IPS-NIHi11 (cell line): ENCODE data around the gene AUTS2.
A peak's percentile ranks its signal among the peaks of the same experiment; 100 is the strongest.

Experiments used
- DNase-seq: peaks from one replicate; pipeline ENCODE4 v3.0.0; 2012; ENCODE audit warnings: mixed read lengths, low spot score

AUTS2 gene

GRCh38 chr7:70463352-70463938 lies 865.2 kb downstream of the AUTS2 start:
- no peak for DNase-seq

- DNase-seq: no peak
Measured at GRCh38 chr7:70466725-70467364, 868.6 kb downstream of the AUTS2 start.

DNA sequence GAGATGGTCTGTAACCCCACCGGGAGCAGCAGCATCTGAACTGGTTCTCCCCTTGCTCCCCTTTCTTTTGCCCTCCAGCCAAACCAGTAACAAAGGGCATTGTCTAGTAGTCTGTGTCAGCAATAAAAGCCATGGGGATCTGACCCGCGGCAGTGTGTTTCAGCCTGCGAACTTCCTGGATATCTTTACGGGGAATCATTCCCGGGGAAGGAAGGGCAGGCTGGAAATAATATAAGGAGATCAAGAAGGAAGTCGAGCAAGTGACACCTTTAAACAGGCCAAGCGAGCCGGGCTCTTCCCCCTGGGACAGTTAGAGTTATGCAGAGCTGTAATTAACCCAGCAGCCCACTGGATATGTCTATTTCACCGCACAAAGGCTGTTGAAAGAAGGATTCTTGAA lies 872.5 kb downstream of the AUTS2 start:
- DNase-seq: no peak

- DNase-seq: no peak
Measured at GRCh38 chr7:70472601-70473237, 874.4 kb downstream of the AUTS2 start.

DNA sequence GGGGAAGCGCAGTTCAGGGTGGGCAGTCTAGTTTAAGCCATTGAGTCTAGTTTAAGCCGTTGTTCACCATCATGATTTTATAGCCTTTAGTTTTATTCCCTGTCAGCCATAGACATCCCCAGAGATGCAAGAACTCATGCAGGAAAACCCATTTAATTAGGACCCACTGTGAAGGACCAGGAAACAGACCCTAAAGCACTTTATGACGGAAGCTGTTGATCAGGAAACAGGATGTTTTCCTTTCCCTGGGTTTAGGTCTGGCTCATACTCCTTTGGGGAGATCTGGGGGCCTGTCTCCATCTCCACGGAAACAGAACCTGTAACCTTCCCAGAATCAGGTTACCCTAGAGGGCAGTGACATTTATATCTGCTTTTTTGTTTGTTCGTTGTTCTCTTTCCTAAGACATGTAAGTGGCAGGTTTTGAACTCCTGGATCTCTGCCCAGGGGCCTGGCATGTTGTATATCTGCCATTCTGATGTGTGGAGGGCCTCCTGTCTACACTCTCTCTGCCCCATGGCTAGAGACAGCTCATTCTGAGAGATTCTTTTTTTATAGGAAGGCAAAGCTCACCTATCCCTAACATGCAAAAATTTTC lies 876.5 kb downstream of the AUTS2 start:
- no peak for DNase-seq

GRCh38 chr7:70477036-70478010 lies 879.0 kb downstream of the AUTS2 start:
- DNase-seq: no peak

GRCh38 chr7:70479153-70480021 lies 881.1 kb downstream of the AUTS2 start:
- DNase-seq: no peak

DNA sequence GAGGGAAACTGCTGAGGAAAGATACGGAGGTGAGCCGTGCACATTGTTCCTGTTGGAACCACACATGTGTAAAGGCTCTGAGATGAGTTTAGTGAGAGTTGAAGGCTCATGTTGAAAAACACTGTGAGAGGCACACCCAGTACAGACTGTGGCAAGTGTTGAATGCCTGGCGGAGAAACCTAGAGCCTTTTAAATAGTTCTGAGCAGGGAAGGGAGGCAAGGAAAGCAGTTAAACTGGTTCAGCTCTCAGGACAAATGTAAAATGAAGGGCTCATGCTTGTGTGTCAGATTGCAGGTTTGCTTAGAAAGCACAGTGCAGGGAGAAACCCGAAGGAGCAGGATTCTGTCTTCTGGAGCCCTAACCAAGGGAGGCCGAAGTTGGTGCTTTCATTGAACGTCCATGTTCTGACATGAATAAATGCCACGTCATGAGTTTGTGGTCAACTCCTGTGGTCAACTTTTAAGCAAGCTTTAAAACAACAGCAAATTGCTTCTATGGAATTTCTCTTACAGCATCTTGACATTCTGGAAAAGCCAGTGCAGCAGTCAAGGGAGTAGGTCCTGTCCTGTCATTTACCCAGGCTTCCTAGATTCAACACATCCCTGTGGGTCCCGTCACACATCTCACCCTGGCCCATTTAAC lies 882.8 kb downstream of the AUTS2 start:
- no peak for DNase-seq

GRCh38 chr7:70481570-70482123 lies 883.4 kb downstream of the AUTS2 start:
- DNase-seq: no peak

- no peak for DNase-seq
Measured at GRCh38 chr7:70484255-70484654, 886.0 kb downstream of the AUTS2 start.

DNA sequence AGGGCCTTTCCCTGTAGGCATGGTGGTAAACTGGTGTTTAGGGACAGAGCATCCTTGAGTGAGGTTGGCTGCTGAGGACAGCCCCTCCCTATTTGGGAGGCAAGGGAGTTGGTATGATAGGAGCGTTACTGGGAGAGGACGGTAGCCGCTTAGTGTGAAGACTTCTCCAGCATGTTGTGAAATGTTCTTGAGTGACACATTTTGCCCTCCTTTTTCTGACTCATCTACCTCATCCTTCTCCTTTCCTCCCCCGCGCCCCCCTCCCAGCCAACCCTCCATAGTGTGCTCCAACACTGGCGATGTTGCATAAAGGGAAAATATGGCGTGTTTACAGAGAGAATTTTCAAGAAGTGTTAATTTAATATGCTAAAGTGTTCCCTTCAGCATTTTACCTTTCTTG lies 888.7 kb downstream of the AUTS2 start:
- no peak for DNase-seq

- no peak for DNase-seq
Measured at GRCh38 chr7:70487428-70487827, 889.2 kb downstream of the AUTS2 start.

DNA sequence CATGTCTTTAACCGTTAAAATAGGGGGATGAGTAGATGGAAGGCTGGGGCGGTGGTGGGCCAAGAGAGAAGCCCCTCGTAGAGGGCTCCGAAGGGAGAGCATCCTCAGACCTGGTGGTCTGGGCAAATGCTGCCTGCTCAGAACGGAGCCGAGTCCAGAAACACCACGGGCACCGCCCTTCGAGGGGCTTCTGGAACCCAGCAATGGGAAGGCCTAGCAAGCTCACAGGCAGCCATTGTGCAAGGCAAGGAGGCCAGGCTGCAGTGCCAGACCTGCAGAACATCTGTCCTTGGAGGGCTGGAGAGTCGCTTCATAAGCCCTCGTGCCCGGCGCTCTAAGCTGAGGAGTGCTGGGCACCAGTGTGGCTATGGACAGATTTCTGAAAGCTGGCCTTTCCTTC lies 889.6 kb downstream of the AUTS2 start:
- no peak for DNase-seq

DNA sequence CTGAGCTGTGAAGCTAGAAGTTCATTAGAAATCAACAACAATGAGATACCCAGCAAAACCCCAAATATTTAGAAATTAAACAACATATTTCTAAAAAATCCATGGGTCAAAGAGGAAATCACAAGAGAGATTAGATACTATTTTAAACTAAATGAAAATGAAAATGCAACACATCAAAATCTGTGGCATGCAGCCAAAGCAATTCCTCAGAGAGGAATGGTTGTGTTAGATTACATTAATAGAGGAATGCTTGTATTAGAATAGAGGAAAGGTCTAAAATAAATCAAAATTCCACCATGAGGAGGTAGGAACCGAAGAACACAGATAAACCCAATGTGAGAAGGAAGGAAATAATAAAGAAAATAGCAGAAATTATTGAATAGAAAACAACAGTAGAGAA lies 891.5 kb downstream of the AUTS2 start:
- no peak for DNase-seq

GRCh38 chr7:70492625-70493024 lies 894.4 kb downstream of the AUTS2 start:
- DNase-seq: peak; percentile 23

GRCh38 chr7:70494225-70495032 lies 896.2 kb downstream of the AUTS2 start:
- DNase-seq: no peak

DNA sequence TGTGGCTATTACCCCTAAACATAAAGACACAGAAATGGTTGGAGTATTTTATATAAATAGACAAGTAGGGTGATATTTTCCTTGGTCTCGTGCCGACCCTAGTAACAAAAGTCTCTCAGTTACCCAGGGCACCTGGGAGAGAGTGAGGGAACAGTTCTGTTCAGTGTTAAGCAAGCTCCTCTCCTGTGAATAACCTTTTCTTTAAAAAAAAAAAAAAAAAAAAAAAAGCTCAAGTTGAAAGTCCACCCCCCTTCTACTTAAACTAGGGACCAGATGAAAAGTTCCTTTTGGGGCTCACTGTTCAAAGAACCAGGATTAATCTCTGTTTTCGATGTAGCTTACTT lies 896.7 kb downstream of the AUTS2 start:
- DNase-seq: no peak

GRCh38 chr7:70497793-70498192 lies 899.5 kb downstream of the AUTS2 start:
- no peak for DNase-seq

- no peak for DNase-seq
Measured at GRCh38 chr7:70498232-70498992, 900.1 kb downstream of the AUTS2 start.
